BLaER1 (cell line): ENCODE results near the gene RASGRP1.

ENCODE experiments used
- H3K27ac ChIP-seq: shearing (Covaris generic); formaldehyde crosslinking; 2 replicates; pipeline ENCODE4 v1.8.1; 2022
- H3K27me3 ChIP-seq: shearing (Covaris generic); formaldehyde crosslinking; 2 replicates; pipeline ENCODE4 v1.8.1; 2022
- H3K36me3 ChIP-seq: shearing (Covaris generic); formaldehyde crosslinking; 2 replicates; pipeline ENCODE4 v1.8.1; 2022
- H3K4me1 ChIP-seq: shearing (Covaris generic); formaldehyde crosslinking; 2 replicates; pipeline ENCODE4 v1.8.1; 2022
- H3K4me2 ChIP-seq: shearing (Covaris generic); formaldehyde crosslinking; 2 replicates; pipeline ENCODE4 v1.8.1; 2022
- H3K4me3 ChIP-seq: shearing (Covaris generic); formaldehyde crosslinking; 2 replicates; pipeline ENCODE4 v1.8.1; 2022
- H3K9ac ChIP-seq: shearing (Covaris generic); formaldehyde crosslinking; 2 replicates; pipeline ENCODE4 v1.8.1; 2022
- H3K9me3 ChIP-seq: shearing (Covaris generic); formaldehyde crosslinking; 2 replicates; pipeline ENCODE4 v1.8.1; 2022
- H4K20me1 ChIP-seq: shearing (Covaris generic); formaldehyde crosslinking; 2 replicates; pipeline ENCODE4 v1.8.1; 2022
- Cebpa-rat ChIP-seq: shearing (Covaris generic); IDR thresholded peaks from 2 replicates; pipeline ENCODE4 v1.8.1; 2022

Gene RASGRP1

GRCh38 chr15:38564557-38565286 lies at the start of gene RASGRP1:
Gene RASGRP1 (minus strand): TSS chr15:38564814. CDS start chr15:38564628, 186 bp downstream.
- Histone ChIP-seq H3K36me3 (peaks cover 3% of the 10 kb centered on the region), H3K9me3 (0 out of 2 replicates have a peak, but pooled peaks cover 5% of the 10 kb centered on the region), H4K20me1 (no peaks in the 10 kb centered on the region), H3K27ac (peak within 1 kb of the TSS; percentile 92), H3K4me1 (peaks cover 45% of the 10 kb centered on the region), H3K4me3 (peak within 1 kb of the TSS; percentile 89), H3K4me2 (peak within 1 kb of the TSS; percentile 98), H3K27me3 (no peaks in the 10 kb centered on the region), H3K9ac (peak within 1 kb of the TSS; percentile 88)
- TF ChIP-seq Cebpa-rat, result no peak

GRCh38 chr15:38613085-38613484 lies 48.5 kb upstream of the RASGRP1 start:
- Histone ChIP-seq H3K36me3 (no peaks in the 10 kb centered on the region), H4K20me1 (no peaks in the 10 kb centered on the region), H3K9ac (no peak overlapping the region), H3K4me1 (peaks cover 17% of the 10 kb centered on the region), H3K27ac (no peak overlapping the region), H3K9me3 (no peaks in the 10 kb centered on the region), H3K4me2 (no peak overlapping the region), H3K27me3 (no peaks in the 10 kb centered on the region), H3K4me3 (no peak overlapping the region)
- no peak for TF ChIP-seq Cebpa-rat

GRCh38 chr15:38612159-38612863 lies 47.7 kb upstream of the RASGRP1 start:
- Histone ChIP-seq H3K9ac (no peak overlapping the region), H3K4me3 (no peak overlapping the region), H4K20me1 (no peaks in the 10 kb centered on the region), H3K4me1 (peaks cover 17% of the 10 kb centered on the region), H3K36me3 (no peaks in the 10 kb centered on the region), H3K9me3 (no peaks in the 10 kb centered on the region), H3K4me2 (no peak overlapping the region), H3K27me3 (no peaks in the 10 kb centered on the region), H3K27ac (no peak overlapping the region)
- no peak for TF ChIP-seq Cebpa-rat

DNA sequence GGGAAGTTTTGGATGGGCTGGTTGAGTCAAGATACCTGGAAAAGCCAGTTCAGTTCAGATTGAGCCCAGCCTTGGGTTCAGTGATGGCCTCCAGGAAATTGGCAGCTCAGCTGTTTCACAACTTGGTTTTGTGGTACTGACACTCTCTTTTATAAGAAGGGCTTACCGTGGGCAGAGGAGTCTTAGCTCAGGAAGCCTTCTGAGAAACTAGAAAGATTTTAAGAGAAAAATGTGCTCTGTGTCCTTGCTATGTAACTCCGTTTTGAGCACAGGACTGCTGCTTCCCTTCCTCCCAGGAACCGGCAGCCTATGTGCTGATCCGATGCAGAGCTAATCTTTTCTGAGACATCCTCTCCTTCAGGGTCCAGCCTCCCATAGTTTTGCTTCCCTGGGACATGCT lies 46.6 kb upstream of the RASGRP1 start:
- Histone ChIP-seq H3K27ac (no peak overlapping the region), H3K9me3 (no peaks in the 10 kb centered on the region), H3K4me3 (no peak overlapping the region), H3K4me2 (peak overlapping the region; percentile 43), H3K36me3 (no peaks in the 10 kb centered on the region), H4K20me1 (no peaks in the 10 kb centered on the region), H3K9ac (no peak overlapping the region), H3K4me1 (peaks cover 17% of the 10 kb centered on the region), H3K27me3 (no peaks in the 10 kb centered on the region)
- TF ChIP-seq Cebpa-rat, result no peak

DNA sequence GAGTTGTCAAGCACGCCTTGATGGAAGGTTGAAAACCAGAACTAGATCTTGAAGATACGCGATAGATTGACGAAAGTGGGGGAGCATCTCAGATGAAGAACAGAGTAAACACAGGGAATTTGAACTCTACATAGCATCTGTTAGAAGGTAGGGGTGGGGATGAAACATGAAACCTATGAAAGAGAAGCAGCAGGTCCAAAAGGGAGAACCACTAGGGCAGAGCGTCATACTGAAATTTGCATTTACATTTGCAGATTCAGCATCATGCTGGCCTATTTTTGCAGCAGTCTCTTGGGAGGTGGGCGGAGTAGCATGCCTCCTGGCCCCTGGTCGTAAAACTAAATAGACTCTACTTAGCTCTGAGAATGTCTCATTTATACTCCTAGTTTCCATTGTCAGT lies 46.1 kb upstream of the RASGRP1 start:
- no peak overlapping the region for H3K4me3 ChIP-seq
- no peak for TF ChIP-seq Cebpa-rat
- H3K27ac ChIP-seq, result no peak overlapping the region
- H4K20me1 ChIP-seq, result no peaks in the 10 kb centered on the region
- H3K27me3 ChIP-seq, result no peaks in the 10 kb centered on the region
- no peaks in the 10 kb centered on the region for H3K9me3 ChIP-seq
- no peaks in the 10 kb centered on the region for H3K36me3 ChIP-seq
- peak overlapping the region; percentile 43 for H3K4me2 ChIP-seq
- peaks cover 17% of the 10 kb centered on the region for H3K4me1 ChIP-seq
- no peak overlapping the region for H3K9ac ChIP-seq

DNA sequence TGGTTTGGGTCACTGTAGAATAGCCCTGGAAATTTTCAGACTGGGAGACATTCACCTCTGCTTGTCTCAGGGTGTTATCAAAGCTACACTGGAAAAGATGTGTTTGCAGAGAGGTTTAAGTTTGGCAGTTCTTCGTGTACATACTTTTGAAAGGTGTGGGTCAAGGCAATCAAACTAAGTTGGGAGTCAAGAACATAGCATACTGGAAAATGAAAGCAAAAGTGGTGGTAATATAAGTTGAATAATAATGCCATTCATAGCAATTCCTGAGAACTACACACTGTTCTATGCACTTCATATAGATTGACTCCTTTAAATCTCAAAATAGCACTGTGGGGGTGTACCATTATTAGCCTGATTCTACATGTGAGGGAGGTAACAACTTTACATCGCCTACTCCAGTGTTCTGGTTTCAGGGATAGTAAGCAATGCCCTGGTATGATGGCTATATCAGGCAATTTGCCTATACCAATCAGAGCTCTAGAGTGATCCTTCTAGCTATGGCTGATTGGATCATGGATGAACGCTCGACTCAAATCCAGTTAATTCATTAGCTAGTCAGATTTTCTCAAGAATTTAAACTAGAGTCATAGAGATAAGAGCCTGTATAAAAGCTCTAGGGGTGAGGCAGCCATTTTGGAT lies 44.6 kb upstream of the RASGRP1 start:
- H3K27ac ChIP-seq, result no peak overlapping the region

GRCh38 chr15:38608682-38609081 lies 44.1 kb upstream of the RASGRP1 start:
- Histone ChIP-seq H3K4me3 (no peak overlapping the region), H3K9ac (no peak overlapping the region), H3K27me3 (no peaks in the 10 kb centered on the region), H4K20me1 (no peaks in the 10 kb centered on the region), H3K4me2 (no peak overlapping the region), H3K9me3 (no peaks in the 10 kb centered on the region), H3K4me1 (peaks cover 17% of the 10 kb centered on the region), H3K27ac (no peak overlapping the region), H3K36me3 (no peaks in the 10 kb centered on the region)
- TF ChIP-seq Cebpa-rat, result no peak

More for the DNA sequence above, 44.6 kb upstream of the RASGRP1 start:
- Histone ChIP-seq H3K9me3 (no peaks in the 10 kb centered on the region), H3K27me3 (no peaks in the 10 kb centered on the region), H3K36me3 (no peaks in the 10 kb centered on the region), H3K4me2 (no peak overlapping the region), H4K20me1 (no peaks in the 10 kb centered on the region), H3K9ac (no peak overlapping the region), H3K4me3 (no peak overlapping the region), H3K4me1 (peaks cover 17% of the 10 kb centered on the region)
- no peak for TF ChIP-seq Cebpa-rat

DNA sequence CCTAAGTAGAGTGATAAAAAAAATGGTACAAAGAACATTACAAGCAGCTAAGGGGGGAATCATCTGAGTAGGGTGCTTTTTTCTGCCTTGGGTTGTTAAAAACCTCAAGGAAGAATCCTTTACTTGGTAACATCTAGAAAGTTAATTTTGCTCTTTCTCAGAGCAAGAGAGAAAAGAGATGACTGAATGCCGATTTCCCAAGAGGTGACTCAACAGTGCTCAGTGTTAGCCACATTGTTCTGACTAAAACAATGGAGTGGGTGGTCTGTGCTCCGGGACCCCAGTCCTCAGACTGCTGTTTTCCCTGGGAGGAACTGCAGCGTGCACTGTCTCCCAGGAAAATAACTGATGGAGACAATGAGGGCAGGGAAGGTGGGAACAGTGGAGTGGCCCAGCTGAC lies 41.1 kb upstream of the RASGRP1 start:
- H4K20me1 ChIP-seq, result no peaks in the 10 kb centered on the region
- no peak overlapping the region for H3K9ac ChIP-seq
- H3K4me3 ChIP-seq, result no peak overlapping the region
- H3K4me2 ChIP-seq, result no peak overlapping the region
- TF ChIP-seq Cebpa-rat, result no peak
- no peaks in the 10 kb centered on the region for H3K36me3 ChIP-seq
- H3K27me3 ChIP-seq, result no peaks in the 10 kb centered on the region
- no peak overlapping the region for H3K27ac ChIP-seq
- H3K4me1 ChIP-seq, result peaks cover 3% of the 10 kb centered on the region
- H3K9me3 ChIP-seq, result no peaks in the 10 kb centered on the region

DNA sequence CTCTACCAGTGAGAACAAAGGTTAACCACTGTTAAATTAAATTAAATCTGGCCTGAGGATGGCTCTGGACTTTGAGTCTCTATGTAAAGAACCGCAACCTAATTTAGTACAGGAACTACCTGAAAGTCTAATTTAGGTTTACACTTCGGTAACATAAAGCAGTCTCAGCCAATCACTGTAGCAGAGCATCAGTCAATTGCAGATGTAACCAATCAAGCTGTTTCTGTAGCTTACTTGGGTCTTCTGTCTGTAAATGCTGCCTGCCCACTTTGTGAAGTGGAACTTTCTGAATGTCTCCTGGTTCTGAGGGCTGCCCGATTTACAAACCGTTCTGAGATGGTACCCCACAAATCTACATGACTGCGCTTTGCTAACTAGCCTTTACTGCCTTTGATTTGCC lies 39.1 kb upstream of the RASGRP1 start:
- no peaks in the 10 kb centered on the region for H3K36me3 ChIP-seq
- H3K4me2 ChIP-seq, result no peak overlapping the region
- TF ChIP-seq Cebpa-rat, result no peak

More for the DNA sequence above, 39.1 kb upstream of the RASGRP1 start:
- H4K20me1 ChIP-seq, result no peaks in the 10 kb centered on the region
- H3K4me3 ChIP-seq, result no peak overlapping the region
- H3K27ac ChIP-seq, result no peak overlapping the region
- no peaks in the 10 kb centered on the region for H3K9me3 ChIP-seq
- no peak overlapping the region for H3K9ac ChIP-seq
- H3K27me3 ChIP-seq, result no peaks in the 10 kb centered on the region
- H3K4me1 ChIP-seq, result no peaks in the 10 kb centered on the region; the same call in 1 of the 2 replicates
